HepG2 (cell line): ENCODE data around the gene NSUN6. TPM values are rescaled to one million over a fixed set of nuclear protein-coding genes. Genes with fewer than 3 reads are reported as not detected.

Source experiments
- ATAC-seq: fragments of 200-7000 bp; cut with Tn5 transposase; 3 replicates; pipeline ENCODE4 v1.9.1; 2020; ENCODE audit warnings: mild to moderate bottlenecking, moderate library complexity
- BruUV-seq: library from RNA; stranded (reverse); fragments of 400-500 nt; replicated peaks from 2 replicates; lab custom pipeline; 2021; lab: Mats Ljungman, UMichigan
- CTCF ChIA-PET: fragments of 300-600 bp; formaldehyde crosslinking; extraction: SDS; loops from one replicate; lab custom pipeline; 2021; ENCODE audit warnings: low total read pairs, inconsistent platforms, low intra/inter-chr PET ratio; lab: Yijun Ruan, JAX
- POLR2A ChIA-PET: fragments of 350-600 bp; sonication (Branson Sonifier 250); formaldehyde crosslinking; loops from one replicate; lab custom pipeline; 2020; ENCODE audit warnings: antibody characterized with exemption, inconsistent platforms; lab: Yijun Ruan, JAX
- DNase-seq: peaks from one replicate; pipeline ENCODE4 v3.0.0-alpha.2; 2015; ENCODE audit warnings: low spot score
- FAIRE-seq: peaks from 3 replicates; lab custom pipeline; 2011; peaks lifted over from hg19 to GRCh38; lab: Jason Lieb, UNC
- H2AFZ ChIP-seq: one replicate; pipeline ENCODE4 v1.6.1; 2011; ENCODE audit warnings: low read length, inconsistent platforms
- H3K27ac ChIP-seq: fragments of 300-600 bp; 3 replicates; pipeline ENCODE4 v1.8.0; 2011; ENCODE audit warnings: mixed run types, mild to moderate bottlenecking, mixed read lengths, low read length, inconsistent platforms; ENCODE audit not compliant: insufficient read depth; ENCODE audit errors: extremely low read length
- H3K27me3 ChIP-seq, 2 experiments: fragments of 200-600 bp in 1 of 2; 2 replicates in 1 of 2; 3 replicates in 1 of 2; pipeline versions ENCODE4 v1.6.0 to v1.8.0; 2011; ENCODE audit warnings: low read length in 2 of 2, mild to moderate bottlenecking in 2 of 2, moderate library complexity in 2 of 2, inconsistent platforms in 1 of 2; ENCODE audit not compliant: insufficient read depth in 2 of 2, control insufficient read depth in 1 of 2
- H3K36me3 ChIP-seq, 2 experiments: fragments of 200-600 bp in 1 of 2; replicated peaks in 1 of 2; 2 replicates in 1 of 2; 3 replicates in 1 of 2; pipeline versions ENCODE4 v1.5.1 to v1.8.0; 2011; ENCODE audit warnings: low read length in 2 of 2, inconsistent platforms in 1 of 2; ENCODE audit not compliant: insufficient read depth in 2 of 2, control insufficient read depth in 1 of 2
- H3K4me1 ChIP-seq: 2 replicates; pipeline ENCODE4 v1.5.1; 2012; ENCODE audit warnings: low read length, inconsistent platforms; ENCODE audit not compliant: insufficient read depth
- H3K4me2 ChIP-seq: 2 replicates; pipeline ENCODE4 v1.6.0; 2011; ENCODE audit warnings: low read depth, low read length, inconsistent platforms
- H3K4me3 ChIP-seq, 3 experiments: fragments of 200-600 bp in 1 of 3; sonication (generic), shearing (Covaris generic) in 1 of 3; replicated peaks in 1 of 3; 2 replicates each; pipeline ENCODE4 v1.5.1; 2011 to 2016; ENCODE audit warnings: low read length in 3 of 3, inconsistent platforms in 2 of 3, low read depth in 2 of 3, mild to moderate bottlenecking in 2 of 3, control low read depth in 1 of 3, mixed read lengths in 1 of 3; ENCODE audit not compliant: insufficient read depth in 1 of 3
- H3K79me2 ChIP-seq: one replicate; pipeline ENCODE4 v1.6.1; 2011; ENCODE audit warnings: low read length, inconsistent platforms; ENCODE audit not compliant: insufficient read depth
- H3K9ac ChIP-seq: 2 replicates; pipeline ENCODE4 v1.6.0; 2011; ENCODE audit warnings: mild to moderate bottlenecking, low read depth, low read length, inconsistent platforms; ENCODE audit not compliant: insufficient read depth
- H3K9me3 ChIP-seq: 2 replicates; pipeline ENCODE4 v1.5.1; 2012; ENCODE audit warnings: mild to moderate bottlenecking, low read length
- H4K20me1 ChIP-seq: 2 replicates; pipeline ENCODE4 v1.6.0; 2011; ENCODE audit warnings: inconsistent platforms, mild to moderate bottlenecking, low read length, moderate library complexity; ENCODE audit not compliant: insufficient read depth
- HNRNPH1 ChIP-seq: fragments of 200-400 bp; formaldehyde crosslinking; optimal IDR thresholded peaks from 2 replicates; pipeline ENCODE3; 2017; ENCODE audit warnings: mild to moderate bottlenecking, low read depth, low read length
- HOXA7 ChIP-seq: sonication (generic); formaldehyde crosslinking; IDR thresholded peaks from 2 replicates; pipeline ENCODE4 v1.8.1; 2022; ENCODE audit warnings: mild to moderate bottlenecking, missing genetic modification reagents, moderate library complexity
- IRX3 ChIP-seq: sonication (generic); formaldehyde crosslinking; IDR thresholded peaks from 2 replicates; pipeline ENCODE4 v1.8.1; 2023; ENCODE audit warnings: mild to moderate bottlenecking, low read depth, missing genetic modification reagents, borderline replicate concordance
- MAFK ChIP-seq, 2 experiments: IDR thresholded peaks in 1 of 2; conservative IDR thresholded peaks in 1 of 2; 2 replicates each; pipeline ENCODE4 v1.6.1; 2011; ENCODE audit warnings: improper control_type of control experiment in 2 of 2, low read length in 2 of 2
- NCOA2 ChIP-seq: sonication (generic); formaldehyde crosslinking; IDR thresholded peaks from 2 replicates; pipeline ENCODE4 v1.8.0; 2022; ENCODE audit warnings: inconsistent platforms
- SIN3A ChIP-seq: IDR thresholded peaks from 2 replicates; pipeline ENCODE4 v1.6.1; 2011; ENCODE audit warnings: low read depth, mild to moderate bottlenecking, control low read depth, low read length, borderline replicate concordance
- SNAPC2 ChIP-seq: sonication (generic); formaldehyde crosslinking; IDR thresholded peaks from 2 replicates; pipeline ENCODE4 v1.8.1; 2022; ENCODE audit warnings: mild to moderate bottlenecking, missing genetic modification reagents
- SRSF4 ChIP-seq: fragments of 200-400 bp; formaldehyde crosslinking; IDR thresholded peaks from one replicate; pipeline ENCODE4 v1.6.1; 2018; ENCODE audit warnings: mild to moderate bottlenecking, low read depth, low read length, moderate library complexity; ENCODE audit not compliant: poor library complexity, severe bottlenecking
- TARDBP ChIP-seq: sonication (generic); formaldehyde crosslinking; IDR thresholded peaks from 2 replicates; pipeline ENCODE4 v1.8.0; 2022; ENCODE audit warnings: mild to moderate bottlenecking, missing genetic modification reagents
- THYN1 ChIP-seq: sonication (generic); formaldehyde crosslinking; IDR thresholded peaks from 2 replicates; pipeline ENCODE4 v1.8.1; 2023; ENCODE audit warnings: low read depth, mild to moderate bottlenecking, moderate library complexity, missing genetic modification reagents, borderline replicate concordance
- ZBTB20 ChIP-seq: sonication (generic); formaldehyde crosslinking; IDR thresholded peaks from 2 replicates; pipeline ENCODE4 v1.8.1; 2023; ENCODE audit warnings: missing genetic modification reagents, low read depth, mild to moderate bottlenecking, borderline replicate concordance
- ZNF549 ChIP-seq: sonication (generic); formaldehyde crosslinking; IDR thresholded peaks from 2 replicates; pipeline ENCODE4 v1.5.0; 2020; ENCODE audit warnings: missing genetic modification reagents
- ZNF83 ChIP-seq: sonication (generic); formaldehyde crosslinking; IDR thresholded peaks from 2 replicates; pipeline ENCODE4 v1.4.0; 2020; ENCODE audit warnings: missing genetic modification reagents, mild to moderate bottlenecking, borderline replicate concordance
- ZNF850 ChIP-seq: sonication (generic); formaldehyde crosslinking; conservative IDR thresholded peaks from 2 replicates; pipeline ENCODE4 v1.9.0; 2021; ENCODE audit warnings: mild to moderate bottlenecking, missing genetic modification reagents
- ZSCAN22 ChIP-seq: sonication (generic); formaldehyde crosslinking; IDR thresholded peaks from 2 replicates; pipeline ENCODE4 v1.4.0; 2020; ENCODE audit warnings: mild to moderate bottlenecking, missing genetic modification reagents
- ZSCAN29 ChIP-seq: sonication (generic); formaldehyde crosslinking; conservative IDR thresholded peaks from 2 replicates; pipeline ENCODE4 v1.4.0; 2020; ENCODE audit warnings: mild to moderate bottlenecking, missing genetic modification reagents
- WGBS: methylation state at CpG from one replicate; pipeline ENCODE4 v1.1.6; 2017; ENCODE audit warnings: low lambda C conversion rate; 5-methylcytosine and 5-hydroxymethylcytosine counted together
- in situ Hi-C: cut with HindIII; loops from 2 replicates; pipeline ENCODE4 v1.10.0; 2017; ENCODE audit warnings: low pct_unique_long_range_greater_than_20kb; ENCODE audit not compliant: extremely low pct_ligation_motif_present
- intact Hi-C: fragments of 100-400 bp; cut with micrococcal nuclease; formaldehyde crosslinking; loops from one replicate; pipeline ENCODE4 v1.10.0; 2022; ENCODE audit not compliant: unreplicated experiment
- polyA plus RNA-seq, 8 experiments: library from polyadenylated mRNA; depleted of rRNA in 3 of 8; stranded (reverse) in 7 of 8; unstranded in 1 of 8; fragments of >200 nt; fragmentation: Illumina TruSeq in 4 of 8; extraction: Trizol in 4 of 8; gene quantifications; 2 replicates each; pipeline versions ENCODE4 v1.2.1 to v1.2.3, GENCODE V29; 2011 to 2016; ENCODE audit warnings: low read depth in 4 of 8, missing spikeins in 1 of 8, mixed read lengths in 1 of 8; ENCODE audit not compliant: insufficient read depth in 1 of 8
- total RNA-seq, 5 experiments: library from RNA; depleted of rRNA; stranded (reverse); fragments of >200 nt; fragmentation: Illumina TruSeq; extraction: Trizol; gene quantifications; 2 replicates each; pipeline ENCODE4 v1.2.3, GENCODE V29; 2016; ENCODE audit warnings: low read depth in 1 of 5
- TF ChIP-seq, protein P1 (sequence below): sonication (generic); formaldehyde crosslinking; IDR thresholded peaks from 2 replicates; pipeline ENCODE4 v1.4.0; 2020; ENCODE audit warnings: missing genetic modification reagents; ENCODE audit errors: not compliant biosample characterization
- TF ChIP-seq, protein P2 (sequence below): sonication (generic); formaldehyde crosslinking; IDR thresholded peaks from 2 replicates; pipeline ENCODE4 v1.8.1; 2023; ENCODE audit warnings: missing genetic modification reagents, inconsistent platforms, borderline replicate concordance
- TF ChIP-seq, protein P3 (sequence below): sonication (generic); formaldehyde crosslinking; IDR thresholded peaks from 2 replicates; pipeline ENCODE4 v1.8.1; 2023; ENCODE audit warnings: mild to moderate bottlenecking, missing genetic modification reagents, borderline replicate concordance

Gene NSUN6
- total and polyA plus RNA-seq, 2 of the 13 experiments (the other 11 are each of a cell fraction or from before 2014, with no cell fraction given), result 17.2 to 19.3 TPM

DNA sequence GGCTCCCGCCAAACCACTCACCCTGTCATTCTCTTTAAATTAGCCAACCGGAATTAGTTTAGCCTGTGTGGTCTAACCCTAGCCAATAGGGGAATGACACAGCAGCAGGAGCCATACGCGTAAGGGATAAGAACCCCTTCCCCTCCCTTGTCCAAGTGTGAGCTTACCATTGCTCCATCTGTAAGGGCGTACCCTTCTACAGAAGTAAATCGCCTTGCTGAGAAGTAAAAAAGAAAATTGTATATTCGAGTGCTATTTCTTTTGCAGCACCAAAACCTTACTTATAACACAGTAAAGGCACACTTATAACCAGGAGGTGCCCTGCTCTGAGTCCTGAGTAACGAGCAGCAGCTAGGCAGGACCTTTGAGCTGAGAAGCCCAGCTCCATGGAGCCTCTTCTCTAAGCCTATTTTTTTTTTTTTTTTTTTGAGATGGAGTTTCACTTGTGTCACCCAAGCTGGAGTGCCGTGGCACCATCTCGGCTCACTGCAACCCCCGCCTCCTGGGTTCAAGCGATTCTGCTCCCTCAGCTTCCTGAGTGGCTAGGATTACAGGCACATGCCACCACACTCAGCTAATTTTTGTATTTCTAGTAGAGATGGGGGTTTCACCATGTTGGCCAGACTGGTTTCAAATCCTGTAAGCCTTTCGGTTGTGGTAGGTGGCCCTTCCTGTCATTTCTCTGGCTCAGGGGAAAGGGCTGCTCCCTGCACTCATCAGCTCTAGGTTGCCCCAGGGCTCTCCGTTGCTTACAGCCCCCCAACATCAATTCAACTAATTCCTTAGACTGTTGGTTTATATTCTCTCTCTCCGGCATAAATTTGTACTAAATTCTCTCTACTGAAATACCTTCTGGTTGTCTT, 73.3 kb downstream of the NSUN6 start:
- no peak overlapping the region for H2AFZ ChIP-seq
- TF ChIP-seq HNRNPH1, result no peak
- no peak for TF ChIP-seq MAFK (conservative IDR thresholded peaks at IDR 0.05 in 1 of 2, IDR thresholded peaks at IDR 0.05 in 1 of 2; ENCODE audit: low read length in 2 of 2)
- TF ChIP-seq SIN3A, result no peak
- no peak for TF ChIP-seq HOXA7 (CRISPR knock-in tag)
- TF ChIP-seq, protein P1, sequence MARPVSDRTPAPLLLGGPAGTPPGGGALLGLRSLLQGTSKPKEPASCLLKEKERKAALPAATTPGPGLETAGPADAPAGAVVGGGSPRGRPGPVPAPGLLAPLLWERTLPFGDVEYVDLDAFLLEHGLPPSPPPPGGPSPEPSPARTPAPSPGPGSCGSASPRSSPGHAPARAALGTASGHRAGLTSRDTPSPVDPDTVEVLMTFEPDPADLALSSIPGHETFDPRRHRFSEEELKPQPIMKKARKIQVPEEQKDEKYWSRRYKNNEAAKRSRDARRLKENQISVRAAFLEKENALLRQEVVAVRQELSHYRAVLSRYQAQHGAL, result no peak
- no peak for TF ChIP-seq ZNF83 (CRISPR knock-in tag)
- no peak for TF ChIP-seq IRX3 (CRISPR knock-in tag)
- TF ChIP-seq NCOA2, result no peak
- TF ChIP-seq ZBTB20, result no peak
- TF ChIP-seq ZNF850 (CRISPR knock-in tag), result no peak
- TF ChIP-seq ZSCAN22 (CRISPR knock-in tag), result no peak
- TF ChIP-seq, protein P2, sequence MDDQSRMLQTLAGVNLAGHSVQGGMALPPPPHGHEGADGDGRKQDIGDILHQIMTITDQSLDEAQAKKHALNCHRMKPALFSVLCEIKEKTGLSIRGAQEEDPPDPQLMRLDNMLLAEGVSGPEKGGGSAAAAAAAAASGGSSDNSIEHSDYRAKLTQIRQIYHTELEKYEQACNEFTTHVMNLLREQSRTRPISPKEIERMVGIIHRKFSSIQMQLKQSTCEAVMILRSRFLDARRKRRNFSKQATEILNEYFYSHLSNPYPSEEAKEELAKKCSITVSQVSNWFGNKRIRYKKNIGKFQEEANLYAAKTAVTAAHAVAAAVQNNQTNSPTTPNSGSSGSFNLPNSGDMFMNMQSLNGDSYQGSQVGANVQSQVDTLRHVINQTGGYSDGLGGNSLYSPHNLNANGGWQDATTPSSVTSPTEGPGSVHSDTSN, result no peak
- no peak for TF ChIP-seq SRSF4
- TF ChIP-seq TARDBP (CRISPR knock-in tag), result no peak
- no peak for TF ChIP-seq THYN1
- TF ChIP-seq, protein P3, sequence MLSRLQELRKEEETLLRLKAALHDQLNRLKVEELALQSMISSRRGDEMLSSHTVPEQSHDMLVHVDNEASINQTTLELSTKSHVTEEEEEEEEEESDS (CRISPR knock-in tag), result no peak
- TF ChIP-seq ZNF549 (CRISPR knock-in tag), result no peak
- TF ChIP-seq ZSCAN29 (CRISPR knock-in tag), result no peak
- TF ChIP-seq SNAPC2 (CRISPR knock-in tag), result no peak
- TF ChIP-seq, all 625 proteins: peak for 0
- DNase-seq (no peak), FAIRE-seq (no peak), ATAC-seq (no peak)
- Histone ChIP-seq H3K4me1 (no peaks in the 10 kb centered on the region), H3K4me2 (no peak overlapping the region), H3K9me3 (peaks cover 6% of the 10 kb centered on the region), H3K79me2 (no peaks in the 10 kb centered on the region), H3K9ac (no peak overlapping the region), H3K27ac (no peak overlapping the region), H3K27me3 (no peaks in the 10 kb centered on the region), H4K20me1 (no peaks in the 10 kb centered on the region), H3K4me3 (no peak overlapping the region), H3K36me3 (peaks cover 6 to 25% of the 10 kb centered on the region in 2 experiments; a peak in 4 of 5 replicates)
- BruUV-seq, result no TSS peak
- ChIA-PET CTCF (no interaction called here), POLR2A (no interaction called here)
- intact Hi-C loops, result no loop called here
- WGBS, result 89% methylated on average over 15 of the region's 15 CpGs
- in situ Hi-C loops, result no loop called here
